GM12878 (cell line): ENCODE measurements around the gene KCND3. TPM values are rescaled to one million over a fixed set of nuclear protein-coding genes. Genes with fewer than 3 reads are reported as not detected.
A peak's percentile ranks its signal among the peaks of the same experiment; 100 is the strongest.

Experiments
- ATAC-seq: fragments of 200-7000 bp; cut with Tn5 transposase; 3 replicates; pipeline ENCODE4 v1.9.1; 2020; ENCODE audit warnings: mild to moderate bottlenecking, moderate library complexity
- BruUV-seq: library from RNA; stranded (reverse); fragments of 400-500 nt; replicated peaks from 2 replicates; lab custom pipeline; 2021; lab: Mats Ljungman, UMichigan
- CTCF ChIA-PET: fragments of 300-600 bp; sonication (Branson Sonifier 250); formaldehyde crosslinking; extraction: SDS; loops from one replicate; lab custom pipeline; 2021; ENCODE audit warnings: inconsistent platforms; lab: Yijun Ruan, JAX
- POLR2A ChIA-PET: fragments of 350-600 bp; formaldehyde crosslinking; extraction: SDS; loops from one replicate; lab custom pipeline; 2021; ENCODE audit warnings: inconsistent platforms; lab: Charles Lee
- RAD21 ChIA-PET: fragments of 300-600 bp; sonication (Branson Sonifier 250); formaldehyde crosslinking; loops from one replicate; lab custom pipeline; 2023; ENCODE audit warnings: antibody characterized with exemption; ENCODE audit not compliant: unreplicated experiment; lab: Charles Lee
- SMC1A ChIA-PET: fragments of 300-600 bp; sonication (Branson Sonifier 250); formaldehyde crosslinking; loops from one replicate; lab custom pipeline; 2023; ENCODE audit not compliant: unreplicated experiment, uncharacterized antibody; lab: Charles Lee
- DNase-seq: peaks from one replicate; pipeline ENCODE4 v3.0.0-alpha.2; 2011; ENCODE audit warnings: low read depth, low spot score
- FAIRE-seq: peaks from 3 replicates; lab custom pipeline; 2011; peaks lifted over from hg19 to GRCh38; lab: Jason Lieb, UNC
- H2AFZ ChIP-seq: 2 replicates; pipeline ENCODE4 v1.6.0; 2011; ENCODE audit warnings: low read depth, low read length, control low read depth; ENCODE audit not compliant: control insufficient read depth
- H3K27ac ChIP-seq: 2 replicates; pipeline ENCODE4 v1.5.1; 2011; ENCODE audit warnings: control low read depth; ENCODE audit not compliant: control insufficient read depth, insufficient read depth
- H3K27me3 ChIP-seq, 2 experiments: replicated peaks in 1 of 2; 2 replicates each; pipeline versions ENCODE4 v1.6.0 to v1.6.1; 2011; ENCODE audit warnings: low read length in 1 of 2; ENCODE audit not compliant: control insufficient read depth in 2 of 2, insufficient read depth in 2 of 2
- H3K36me3 ChIP-seq, 2 experiments: 2 replicates each; pipeline ENCODE4 v1.5.1; 2011; ENCODE audit warnings: low read length in 1 of 2; ENCODE audit not compliant: control insufficient read depth in 2 of 2, insufficient read depth in 2 of 2
- H3K4me1 ChIP-seq: 2 replicates; pipeline ENCODE4 v1.6.1; 2011; ENCODE audit warnings: mild to moderate bottlenecking, low read length, moderate library complexity, mixed read lengths; ENCODE audit not compliant: control insufficient read depth, insufficient read depth
- H3K4me2 ChIP-seq: 2 replicates; pipeline ENCODE4 v1.6.0; 2011; ENCODE audit warnings: control low read depth; ENCODE audit not compliant: control insufficient read depth, insufficient read depth
- H3K4me3 ChIP-seq: fragments of 200-600 bp; sonication (generic); 2 replicates; pipeline ENCODE4 v1.5.1; 2016
- H3K79me2 ChIP-seq: 2 replicates; pipeline ENCODE4 v1.6.0; 2011; ENCODE audit warnings: low read length; ENCODE audit not compliant: control insufficient read depth, insufficient read depth
- H3K9ac ChIP-seq: 2 replicates; pipeline ENCODE4 v1.8.0; 2011; ENCODE audit warnings: low read length, control low read depth, mixed read lengths; ENCODE audit not compliant: control insufficient read depth, insufficient read depth
- H3K9me3 ChIP-seq: replicated peaks from 3 replicates; pipeline ENCODE4 v1.5.1; 2011; ENCODE audit warnings: mild to moderate bottlenecking, low read length; ENCODE audit not compliant: control insufficient read depth, insufficient read depth
- H4K20me1 ChIP-seq: 2 replicates; pipeline ENCODE4 v1.6.0; 2011; ENCODE audit not compliant: control insufficient read depth, insufficient read depth
- BACH1 ChIP-seq: fragments of 450-650 bp; IDR thresholded peaks from 2 replicates; pipeline ENCODE4 v1.6.1; 2017; ENCODE audit warnings: mild to moderate bottlenecking, borderline replicate concordance
- CREM ChIP-seq: IDR thresholded peaks from 2 replicates; pipeline ENCODE4 v1.6.1; 2014; ENCODE audit warnings: antibody characterized with exemption, low read depth
- EGR1 ChIP-seq, 2 experiments: IDR thresholded peaks; 1 replicate in 1 of 2; 2 replicates in 1 of 2; pipeline ENCODE4 v1.6.1; 2011 to 2012; ENCODE audit warnings: low read depth in 2 of 2, low read length in 2 of 2, borderline replicate concordance in 1 of 2, mild to moderate bottlenecking in 1 of 2, moderate library complexity in 1 of 2
- GATAD2B ChIP-seq: fragments of 450-650 bp; conservative IDR thresholded peaks from 2 replicates; pipeline ENCODE4 v1.6.1; 2017; ENCODE audit warnings: low read depth, mild to moderate bottlenecking, moderate library complexity
- HDGF ChIP-seq: fragments of 450-650 bp; IDR thresholded peaks from 2 replicates; pipeline ENCODE4 v1.6.1; 2016; ENCODE audit warnings: antibody characterized with exemption
- NR2C2 ChIP-seq: IDR thresholded peaks from 2 replicates; pipeline ENCODE4 v1.6.1; 2011; ENCODE audit warnings: borderline replicate concordance, low read depth; ENCODE audit not compliant: control insufficient read depth, insufficient read length
- NR2F1 ChIP-seq: fragments of 450-650 bp; conservative IDR thresholded peaks from 2 replicates; pipeline ENCODE4 v1.6.1; 2017; ENCODE audit warnings: mild to moderate bottlenecking
- POLR2A ChIP-seq: IDR thresholded peaks from 2 replicates; pipeline ENCODE4 v1.6.1; 2011; ENCODE audit warnings: low read depth, mild to moderate bottlenecking, low read length
- RAD21 ChIP-seq: IDR thresholded peaks from 2 replicates; pipeline ENCODE4 v1.6.1; 2011; ENCODE audit warnings: mild to moderate bottlenecking, low read depth, low read length, moderate library complexity; ENCODE audit not compliant: insufficient read depth
- SKIL ChIP-seq: fragments of 450-650 bp; IDR thresholded peaks from 2 replicates; pipeline ENCODE4 v1.6.1; 2017; ENCODE audit warnings: mild to moderate bottlenecking, low read depth, inconsistent platforms; ENCODE audit not compliant: poor library complexity, severe bottlenecking
- SMAD1 ChIP-seq: fragments of 450-650 bp; IDR thresholded peaks from 2 replicates; pipeline ENCODE4 v1.6.1; 2018; ENCODE audit warnings: mild to moderate bottlenecking, low read depth; ENCODE audit not compliant: partially characterized antibody
- SUZ12 ChIP-seq: fragments of 200-600 bp; sonication (generic); IDR thresholded peaks from one replicate; pipeline ENCODE4 v1.6.1; 2018; ENCODE audit warnings: antibody characterized with exemption, mild to moderate bottlenecking; ENCODE audit not compliant: unreplicated experiment
- ZNF687 ChIP-seq: fragments of 450-650 bp; IDR thresholded peaks from 2 replicates; pipeline ENCODE4 v1.6.1; 2017; ENCODE audit warnings: mild to moderate bottlenecking, moderate library complexity
- WGBS: methylation state at CpG from one replicate; pipeline ENCODE4 v1.1.6; 2016; ENCODE audit warnings: low lambda C conversion rate; ENCODE audit not compliant: insufficient replicate concordance, insufficient coverage; ENCODE audit errors: missing lambda C conversion rate; 5-methylcytosine and 5-hydroxymethylcytosine counted together
- in situ Hi-C: fragments of 300-500 bp; cut with MboI; formaldehyde crosslinking; loops from 9 replicates; pipeline ENCODE4 v1.14.3; 2018; ENCODE audit warnings: mixed read lengths
- intact Hi-C: fragments of 100-400 bp; cut with micrococcal nuclease; formaldehyde crosslinking; loops from one replicate; pipeline ENCODE4 v1.14.2; 2022; ENCODE audit not compliant: unreplicated experiment
- polyA plus RNA-seq, 11 experiments: library from polyadenylated mRNA; depleted of rRNA in 4 of 11; unstranded in 6 of 11; stranded (reverse) in 5 of 11; fragments of >200 nt; fragmentation: Nextera tagmentation in 4 of 11; fragmentation: Illumina TruSeq in 1 of 11; extraction: Ambion mirVana in 4 of 11; extraction: Trizol in 1 of 11; gene quantifications; 1 replicate in 1 of 11; 2 replicates in 10 of 11; pipeline versions ENCODE4 v1.2.1 to v1.2.3, GENCODE V29; 2011 to 2016; ENCODE audit warnings: inconsistent platforms in 2 of 11, missing spikeins in 2 of 11, low read depth in 1 of 11
- total RNA-seq, 4 experiments: library from RNA; depleted of rRNA in 3 of 4; stranded (reverse); fragments of >200 nt in 3 of 4; fragmentation: Illumina TruSeq in 1 of 4; extraction: Trizol in 1 of 4; gene quantifications; 2 replicates each; pipeline versions ENCODE4 v1.2.1 to v1.2.3, GENCODE V29; 2013 to 2021

Gene KCND3
- total and polyA plus RNA-seq, 10 of the 15 experiments (the other 5 are each of a cell fraction or from before 2014, with no cell fraction given), result 0.02 TPM; not detected in 9

- no peak for TF ChIP-seq SKIL
- no peak for TF ChIP-seq SMAD1
These were observed 250.1 kb downstream of the KCND3 start, which contains the start of gene INKA2 (continued) for GRCh38 chr1:111739194-111739924.

GRCh38 chr1:111738436-111739193 lies 250.9 kb downstream of the KCND3 start:
- ChIA-PET CTCF (interaction anchor here (0.7 to 12.7 kb wide), 17 partner anchors 10 to 708 kb away, joined by 3 to 135 read pairs (median 5); no protein-coding TSS in a partner anchor), RAD21 (interaction anchor here (0.7 to 3.9 kb wide), 17 partner anchors 9 to 519 kb away, joined by 3 to 26 read pairs (median 4); partner anchors contain the start of gene DDX20), POLR2A (interaction anchor here (0.6 to 2.2 kb wide), 13 partner anchors 9 to 260 kb away, joined by 3 to 6 read pairs (median 3); partner anchors contain the start of gene RAP1A)
- no TSS peak for BruUV-seq
- in situ Hi-C loops, result no loop called here
- FAIRE-seq, result no peak
- ATAC-seq, result peak; percentile 70
- no peaks in the 10 kb centered on the region for H3K9me3 ChIP-seq
- peak overlapping the region; percentile 85 for H2AFZ ChIP-seq
- intact Hi-C loops, result loop anchor here (1.0 kb wide), 1 partner anchor 17 kb away; the partner anchor contains the start of gene DDX20
- H3K27ac ChIP-seq, result peak overlapping the region; percentile 45
- WGBS, result under 1% methylated on average over 56 of the region's 61 CpGs
- H3K79me2 ChIP-seq, result no peaks in the 10 kb centered on the region
- DNase-seq, result no peak
- peaks cover 0 to 6% of the 10 kb centered on the region in 2 experiments; a peak in 2 of 4 replicates for H3K27me3 ChIP-seq
- TF ChIP-seq POLR2A, result peak; percentile 61
- TF ChIP-seq HDGF, result 0 out of 2 replicates have a peak, but pooled peaks have one; percentile 20
- peak; percentile 37; the same call in 1 of the 2 replicates for TF ChIP-seq NR2F1
- TF ChIP-seq RAD21, result no peak
- TF ChIP-seq SUZ12, result no peak
- TF ChIP-seq GATAD2B, result peak; percentile 57
- TF ChIP-seq CREM, result 0 out of 2 replicates have a peak, but pooled peaks have one; percentile 25
- no peak for TF ChIP-seq NR2C2
- 0 out of 3 replicates have a peak, but pooled peaks of 1 of the 2 experiments have one; percentile 1 for TF ChIP-seq EGR1 (IDR thresholded peaks at IDR 0.05; ENCODE audit: borderline replicate concordance in 1 of 2, low read depth in 2 of 2, low read length in 2 of 2)
- TF ChIP-seq ZNF687, result peak; percentile 48; the same call in 1 of the 2 replicates
- TF ChIP-seq BACH1, result 0 out of 2 replicates have a peak, but pooled peaks have one; percentile 35
- TF ChIP-seq, all 136 proteins: peak for 8
- H3K4me3 ChIP-seq, result peak overlapping the region; percentile 86
- H3K9ac ChIP-seq, result peak overlapping the region; percentile 56
- peaks cover 11% of the 10 kb centered on the region for H3K4me1 ChIP-seq
- H3K4me2 ChIP-seq, result peak overlapping the region; percentile 100
- SMC1A ChIA-PET, result interaction anchor here (0.6 to 4.8 kb wide), 14 partner anchors 9 to 299 kb away, joined by 3 to 31 read pairs (median 5); no protein-coding TSS in a partner anchor
- H4K20me1 ChIP-seq, result no peaks in the 10 kb centered on the region
- H3K36me3 ChIP-seq, result no peaks in the 10 kb centered on the region
